GM23338 (cell line): ENCODE measurements around the gene PLPPR2. TPM values are rescaled to one million over a fixed set of nuclear protein-coding genes. Genes with fewer than 3 reads are reported as not detected.

Source experiments
- ATAC-seq: fragments of 200-7000 bp; cut with Tn5 transposase; 3 replicates; pipeline ENCODE4 v1.9.1; 2020
- DNase-seq: peaks from one replicate; pipeline ENCODE4 v3.0.0-alpha.2; 2015; ENCODE audit warnings: low spot score
- H2AFZ ChIP-seq: fragments of 200-600 bp; sonication (generic); 2 replicates; pipeline ENCODE4 v1.8.0; 2016; ENCODE audit warnings: antibody characterized with exemption, mild to moderate bottlenecking, moderate library complexity
- H3F3A ChIP-seq: fragments of 200-600 bp; sonication (generic); replicated peaks from 2 replicates; pipeline ENCODE4 v1.8.0; 2017; ENCODE audit warnings: antibody characterized with exemption, mixed run types, low read depth
- H3K27ac ChIP-seq: fragments of 200-600 bp; sonication (generic); 2 replicates; pipeline ENCODE4 v1.6.1; 2016; ENCODE audit warnings: low read depth
- H3K27me3 ChIP-seq: fragments of 200-600 bp; sonication (generic); 2 replicates; pipeline ENCODE4 v1.8.0; 2016; ENCODE audit warnings: mild to moderate bottlenecking, mixed run types, moderate library complexity; ENCODE audit not compliant: insufficient read depth
- H3K36me3 ChIP-seq: fragments of 200-600 bp; sonication (generic); 2 replicates; pipeline ENCODE4 v1.8.0; 2016; ENCODE audit warnings: mild to moderate bottlenecking; ENCODE audit not compliant: insufficient read depth
- H3K4me1 ChIP-seq: fragments of 200-600 bp; sonication (generic); 2 replicates; pipeline ENCODE4 v1.8.0; 2016; ENCODE audit warnings: mild to moderate bottlenecking, moderate library complexity; ENCODE audit not compliant: insufficient read depth
- H3K4me2 ChIP-seq: fragments of 200-600 bp; sonication (generic); 2 replicates; pipeline ENCODE4 v1.7.1; 2017; ENCODE audit warnings: mixed run types
- H3K4me3 ChIP-seq: fragments of 200-600 bp; sonication (generic); 2 replicates; pipeline ENCODE4 v1.6.1; 2016; ENCODE audit warnings: mixed run types
- H3K79me2 ChIP-seq: fragments of 200-600 bp; sonication (generic); replicated peaks from 2 replicates; pipeline ENCODE4 v1.8.0; 2017; ENCODE audit warnings: mild to moderate bottlenecking; ENCODE audit not compliant: insufficient read depth
- H3K9me2 ChIP-seq: fragments of 200-600 bp; sonication (generic); 2 replicates; pipeline ENCODE4 v1.8.0; 2017; ENCODE audit not compliant: insufficient read depth
- H4K20me1 ChIP-seq: fragments of 200-600 bp; sonication (generic); replicated peaks from 2 replicates; pipeline ENCODE4 v1.8.0; 2017; ENCODE audit warnings: mild to moderate bottlenecking; ENCODE audit not compliant: insufficient read depth
- H3K27ac Mint-ChIP-seq: 2 replicates; pipeline ENCODE4 v1.8.0; 2020; ENCODE audit warnings: inconsistent platforms, mild to moderate bottlenecking, moderate library complexity, mixed read lengths
- H3K27me3 Mint-ChIP-seq: 3 replicates; pipeline ENCODE4 v1.8.0; 2022; ENCODE audit warnings: low read depth, mild to moderate bottlenecking, moderate library complexity, mixed read lengths, inconsistent platforms; ENCODE audit not compliant: insufficient read depth, poor library complexity
- H3K36me3 Mint-ChIP-seq: 3 replicates; pipeline ENCODE4 v1.8.0; 2021; ENCODE audit warnings: low read depth, mild to moderate bottlenecking, inconsistent platforms, moderate library complexity, mixed read lengths
- H3K4me1 Mint-ChIP-seq: 3 replicates; pipeline ENCODE4 v1.8.0; 2020; ENCODE audit warnings: mild to moderate bottlenecking, inconsistent platforms, mixed read lengths
- H3K4me3 Mint-ChIP-seq: 3 replicates; pipeline ENCODE4 v1.8.0; 2021; ENCODE audit warnings: moderate library complexity, mild to moderate bottlenecking, inconsistent platforms, mixed read lengths
- H3K9me3 Mint-ChIP-seq: 3 replicates; pipeline ENCODE4 v1.8.0; 2020; ENCODE audit warnings: moderate library complexity, mild to moderate bottlenecking, inconsistent platforms, mixed read lengths
- CREB1 ChIP-seq: fragments of 250-450 bp; sonication (Bioruptor Pico); IDR thresholded peaks from 2 replicates; pipeline ENCODE4 v1.5.0; 2020; ENCODE audit warnings: low read depth, mild to moderate bottlenecking, moderate library complexity
- CTCF ChIP-seq, 2 experiments: fragments of 200-600 bp in 1 of 2; sonication (generic) in 1 of 2; conservative IDR thresholded peaks; 2 replicates each; pipeline versions ENCODE4 v1.5.1 to v1.6.1; 2016 to 2017; ENCODE audit warnings: antibody characterized with exemption in 2 of 2, low read depth in 2 of 2, mild to moderate bottlenecking in 2 of 2, moderate library complexity in 1 of 2
- ETS1 ChIP-seq: IDR thresholded peaks from 2 replicates; pipeline ENCODE4 v1.6.1; 2016; ENCODE audit warnings: antibody characterized with exemption
- EZH2 ChIP-seq: fragments of 200-600 bp; sonication (generic); IDR thresholded peaks from one replicate; pipeline ENCODE4 v1.8.0; 2017; ENCODE audit warnings: antibody characterized with exemption, mild to moderate bottlenecking, low read depth; ENCODE audit not compliant: unreplicated experiment
- EZH2phosphoT487 ChIP-seq: fragments of 200-600 bp; sonication (generic); IDR thresholded peaks from one replicate; pipeline ENCODE4 v1.8.1; 2018; ENCODE audit warnings: antibody characterized with exemption; ENCODE audit not compliant: unreplicated experiment
- JUNB ChIP-seq: IDR thresholded peaks from one replicate; pipeline ENCODE4 v1.6.1; 2016; ENCODE audit warnings: antibody characterized with exemption; ENCODE audit not compliant: unreplicated experiment
- NANOG ChIP-seq: IDR thresholded peaks from 2 replicates; pipeline ENCODE4 v1.6.1; 2016; ENCODE audit warnings: antibody characterized with exemption, borderline replicate concordance
- REST ChIP-seq: IDR thresholded peaks from one replicate; pipeline ENCODE4 v1.6.1; 2018; ENCODE audit warnings: antibody characterized with exemption; ENCODE audit not compliant: unreplicated experiment
- STAT1 ChIP-seq: IDR thresholded peaks from one replicate; pipeline ENCODE4 v1.6.1; 2016; ENCODE audit warnings: antibody characterized with exemption; ENCODE audit not compliant: unreplicated experiment
- ZNF114 ChIP-seq: fragments of 250-450 bp; sonication (Bioruptor Pico); IDR thresholded peaks from 2 replicates; pipeline ENCODE4 v1.5.0; 2020; ENCODE audit warnings: mild to moderate bottlenecking, moderate library complexity
- ZNF331 ChIP-seq: fragments of 250-450 bp; sonication (Bioruptor Pico); IDR thresholded peaks from 2 replicates; pipeline ENCODE4 v1.5.0; 2020; ENCODE audit warnings: low read depth, mild to moderate bottlenecking, moderate library complexity
- ZNF462 ChIP-seq: fragments of 250-450 bp; sonication (Bioruptor Pico); IDR thresholded peaks from 2 replicates; pipeline ENCODE4 v1.5.0; 2020; ENCODE audit warnings: mild to moderate bottlenecking, moderate library complexity
- polyA plus RNA-seq: library from polyadenylated mRNA; unstranded; fragments of >200 nt; fragmentation: Nextera tagmentation; extraction: Ambion mirVana; gene quantifications from 2 replicates; pipeline ENCODE4 v1.2.1, GENCODE V29; 2016
- total RNA-seq: library from RNA; depleted of rRNA; stranded (reverse); fragments of >200 nt; shearing (Covaris generic); gene quantifications from 2 replicates; pipeline ENCODE4 v1.2.3, GENCODE V29; 2014

The PLPPR2 gene
- total and polyA plus RNA-seq, 2 experiments from 2014 or later, result 9.0 to 12.0 TPM

GRCh38 chr19:11384778-11385129 lies 29.5 kb downstream of the PLPPR2 start (continued):
- no peak for TF ChIP-seq STAT1

GRCh38 chr19:11387162-11388034 lies 32.2 kb downstream of the PLPPR2 start:
- H3K27ac Mint-ChIP-seq, result no peak overlapping the region
- H4K20me1 ChIP-seq, result no peaks in the 10 kb centered on the region
- H3K4me3 Mint-ChIP-seq, result no peak overlapping the region
- TF ChIP-seq EZH2phosphoT487, result no peak
- no peak for TF ChIP-seq ZNF462 (CRISPR knock-in tag)
- no peak for TF ChIP-seq JUNB
- TF ChIP-seq REST, result no peak
- no peak for TF ChIP-seq NANOG
- no peak for TF ChIP-seq ZNF331
- no peak for TF ChIP-seq CTCF (conservative IDR thresholded peaks at IDR 0.05; ENCODE audit: low read depth in 2 of 2)
- TF ChIP-seq EZH2, result no peak
- no peak for TF ChIP-seq STAT1
- TF ChIP-seq ZNF114 (CRISPR knock-in tag), result no peak
- no peak for TF ChIP-seq ETS1
- TF ChIP-seq CREB1 (CRISPR knock-in tag), result no peak

More at GRCh38 chr19:11387162-11388034, 32.2 kb downstream of the PLPPR2 start:
- Histone ChIP-seq H3F3A (peaks cover 3% of the 10 kb centered on the region; the same call in 1 of the 2 replicates), H3K27me3 (no peaks in the 10 kb centered on the region), H3K4me3 (no peak overlapping the region), H3K27ac (no peak overlapping the region), H3K79me2 (no peaks in the 10 kb centered on the region), H3K36me3 (no peaks in the 10 kb centered on the region), H3K9me2 (no peaks in the 10 kb centered on the region), H3K4me2 (no peak overlapping the region), H2AFZ (no peak overlapping the region), H3K4me1 (no peaks in the 10 kb centered on the region)
- peaks cover 8% of the 10 kb centered on the region for H3K4me1 Mint-ChIP-seq
- ATAC-seq, result no peak
- no peak for DNase-seq
- no peaks in the 10 kb centered on the region for H3K36me3 Mint-ChIP-seq
- peaks cover 10% of the 10 kb centered on the region; the same call in 2 of the 3 replicates for H3K9me3 Mint-ChIP-seq
- peaks cover 8% of the 10 kb centered on the region for H3K27me3 Mint-ChIP-seq
